Naive B cell (primary cell): Measurements from ENCODE around the gene DOCK3. TPM values are rescaled to one million over a fixed set of nuclear protein-coding genes. Genes with fewer than 3 reads are reported as not detected.

Experiments
- ATAC-seq, 2 donors: fragments of 150-1000 bp; cut with Tn5 transposase; 2 replicates each; pipeline ENCODE4 v1.10.0; 2021; ENCODE audit warnings: low read depth in 2 of 2, mild to moderate bottlenecking in 2 of 2, moderate library complexity in 2 of 2
- DNase-seq: peaks from one replicate; pipeline ENCODE4 v3.0.0; 2022
- H3K27ac Mint-ChIP-seq, 6 donors: one replicate each; pipeline ENCODE4 v1.8.0; 2020 to 2022; ENCODE audit warnings: mild to moderate bottlenecking in 6 of 6, mixed read lengths in 6 of 6, moderate library complexity in 5 of 6, inconsistent platforms in 2 of 6
- H3K27me3 Mint-ChIP-seq, 3 donors: one replicate each; pipeline ENCODE4 v1.8.0; 2021 to 2022; ENCODE audit warnings: mixed read lengths in 3 of 3, mild to moderate bottlenecking in 1 of 3
- H3K36me3 Mint-ChIP-seq, 2 donors: one replicate each; pipeline ENCODE4 v1.8.0; 2020 to 2022; ENCODE audit warnings: mixed read lengths in 2 of 2, inconsistent platforms in 1 of 2, mild to moderate bottlenecking in 1 of 2
- H3K4me1 Mint-ChIP-seq, 3 donors: one replicate each; pipeline ENCODE4 v1.8.0; 2020 to 2022; ENCODE audit warnings: mixed read lengths in 3 of 3, inconsistent platforms in 1 of 3, mild to moderate bottlenecking in 1 of 3, moderate library complexity in 1 of 3
- H3K4me3 Mint-ChIP-seq, 8 donors: one replicate each; pipeline ENCODE4 v1.8.0; 2020 to 2022; ENCODE audit warnings: mild to moderate bottlenecking in 8 of 8, mixed read lengths in 8 of 8, moderate library complexity in 8 of 8, inconsistent platforms in 2 of 8
- H3K9me3 Mint-ChIP-seq, 7 donors: one replicate each; pipeline ENCODE4 v1.8.0; 2020 to 2022; ENCODE audit warnings: mixed read lengths in 7 of 7, mild to moderate bottlenecking in 5 of 7, inconsistent platforms in 2 of 7, moderate library complexity in 1 of 7
- polyA plus RNA-seq, 6 donors: library from polyadenylated mRNA; unstranded; fragments of 300-500 nt; fragmentation: Illumina TruSeq; gene quantifications; one replicate each; pipeline ENCODE4 v1.2.3, GENCODE V29; 2021; ENCODE audit warnings: low read depth in 6 of 6

Gene DOCK3
- polyA plus RNA-seq, 6 donors from 2014 or later, result 0.03 to 0.04 (median 0.04) TPM; not detected in 3

DNA sequence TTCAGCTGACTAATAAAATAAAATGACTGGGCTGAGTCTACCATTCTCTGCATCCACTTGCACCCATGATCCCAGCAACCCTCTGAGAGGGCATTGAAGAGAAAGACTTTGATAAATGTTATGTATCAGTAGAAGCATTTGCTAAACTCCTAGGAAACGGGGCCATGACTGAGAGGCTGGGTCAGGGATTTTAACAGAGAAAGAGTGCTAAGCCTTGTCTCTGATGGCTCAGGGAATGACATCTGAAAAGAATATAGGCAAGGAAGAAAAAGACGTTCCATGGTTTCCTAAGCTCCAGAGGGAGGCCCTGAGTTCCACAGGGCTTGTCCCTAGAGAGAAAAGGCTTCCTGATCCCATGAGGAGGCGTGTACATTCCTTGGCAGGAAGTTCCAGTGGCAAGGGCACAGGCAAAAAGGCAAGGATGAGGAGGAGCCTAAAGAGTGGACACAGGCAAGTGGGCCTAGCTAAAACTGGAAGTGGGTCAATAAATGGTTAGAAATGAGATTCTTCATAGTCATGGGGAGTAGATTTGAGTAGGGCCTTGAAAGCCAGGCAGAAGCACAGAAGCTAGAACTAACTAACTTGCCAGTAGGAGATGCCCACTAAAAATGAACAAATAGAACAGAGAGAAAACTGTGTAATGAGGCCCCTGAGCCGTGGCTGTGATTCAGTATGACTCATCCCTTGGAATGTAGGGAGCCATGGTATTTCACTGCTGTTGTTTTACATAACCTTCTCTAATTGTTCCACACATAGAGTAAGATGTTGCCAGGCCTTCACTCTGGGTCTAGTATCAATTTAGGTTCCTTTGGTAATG is 665.5 kb downstream of the DOCK3 start:
- H3K27ac Mint-ChIP-seq, result no peak overlapping the region
- H3K27me3 Mint-ChIP-seq, result peaks cover 0 to 9% (median 8%) of the 10 kb centered on the region in 3 donors
- no peaks in the 10 kb centered on the region for H3K4me1 Mint-ChIP-seq
- H3K4me3 Mint-ChIP-seq, result no peak overlapping the region
- H3K36me3 Mint-ChIP-seq, result no peaks in the 10 kb centered on the region
- no peak for ATAC-seq
- DNase-seq, result no peak
- H3K9me3 Mint-ChIP-seq, result no peaks in the 10 kb centered on the region

DNA sequence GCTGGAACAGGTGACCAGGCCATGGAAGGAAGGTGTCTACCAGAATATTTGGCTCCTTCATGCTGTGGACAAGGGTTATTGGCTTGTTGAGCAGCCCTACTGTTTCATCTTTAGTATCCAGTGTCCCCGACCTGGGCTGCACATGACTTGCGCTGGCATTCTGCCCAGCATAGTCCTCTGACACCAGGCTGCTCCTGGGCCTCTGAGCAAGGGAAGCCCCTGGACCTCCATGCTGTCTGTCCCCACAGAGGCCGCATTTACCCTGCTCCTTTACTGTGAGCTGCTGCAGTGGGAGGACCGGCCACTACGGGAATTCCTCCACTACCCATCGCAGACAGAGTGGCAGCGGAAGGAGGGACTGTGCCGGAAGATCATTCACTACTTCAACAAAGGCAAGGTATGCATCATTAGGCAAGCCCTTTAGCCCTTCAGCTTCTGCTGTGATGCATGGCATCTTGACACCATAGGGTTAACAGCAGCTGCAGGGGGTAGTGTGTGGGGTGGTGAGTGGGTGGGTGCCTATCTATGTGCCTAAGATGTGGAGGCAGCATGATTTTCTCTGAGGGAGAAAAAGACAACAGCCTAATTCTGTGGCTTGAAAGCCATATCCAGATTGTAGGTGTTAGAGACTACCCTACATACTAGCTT is 666.4 kb downstream of the DOCK3 start:
- Mint-ChIP-seq H3K4me3 (no peak overlapping the region), H3K36me3 (no peaks in the 10 kb centered on the region), H3K9me3 (no peaks in the 10 kb centered on the region), H3K27ac (no peak overlapping the region), H3K27me3 (peaks cover 0 to 9% (median 8%) of the 10 kb centered on the region in 3 donors), H3K4me1 (no peaks in the 10 kb centered on the region)
- no peak for DNase-seq
- no peak for ATAC-seq

DNA sequence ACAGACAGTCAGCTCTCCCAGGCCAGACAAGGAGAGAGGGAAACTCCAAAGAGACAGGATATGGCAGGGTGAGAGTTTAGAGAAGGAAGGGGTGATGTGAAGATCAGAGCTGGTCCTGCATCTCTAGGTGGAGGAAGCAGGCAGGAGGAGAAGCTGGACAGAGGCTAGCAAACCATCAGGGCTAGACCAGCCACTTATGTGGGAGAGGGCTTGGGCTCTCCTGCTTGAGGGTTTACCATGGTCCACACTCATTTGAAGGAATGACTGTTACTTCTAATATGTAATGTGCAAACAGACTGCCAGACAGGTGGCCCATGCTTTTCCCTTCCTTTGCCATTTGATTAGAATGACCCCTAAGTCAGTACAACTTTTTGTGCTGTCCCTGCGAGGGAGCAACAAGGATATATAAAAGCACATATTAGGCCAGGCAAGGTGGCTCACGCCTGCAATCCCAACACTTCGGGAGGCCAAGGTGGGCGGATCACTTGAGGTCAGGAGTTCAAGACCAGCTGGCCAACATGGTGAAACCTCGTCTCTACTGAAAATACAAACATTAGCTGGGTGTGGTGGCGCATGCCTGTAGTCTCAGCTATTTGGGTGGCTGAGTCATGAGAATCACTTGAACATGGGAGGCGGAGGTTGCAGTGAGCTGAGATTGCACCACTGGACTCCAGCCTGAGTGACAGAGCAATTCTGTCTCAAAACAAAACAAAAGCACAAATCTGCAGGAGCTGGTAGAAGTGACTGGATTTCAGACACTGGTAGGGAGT is 669.4 kb downstream of the DOCK3 start:
- DNase-seq (no peak), ATAC-seq (no peak)
- no peak overlapping the region for H3K4me3 Mint-ChIP-seq
- peaks cover 0 to 9% (median 8%) of the 10 kb centered on the region in 3 donors for H3K27me3 Mint-ChIP-seq
- H3K9me3 Mint-ChIP-seq, result no peaks in the 10 kb centered on the region
- no peaks in the 10 kb centered on the region for H3K36me3 Mint-ChIP-seq
- H3K4me1 Mint-ChIP-seq, result no peaks in the 10 kb centered on the region
- no peak overlapping the region for H3K27ac Mint-ChIP-seq

GRCh38 chr3:51350751-51351150 is 676.0 kb downstream of the DOCK3 start:
- Mint-ChIP-seq H3K27me3 (peaks cover 0 to 4% (median 0%) of the 10 kb centered on the region in 3 donors), H3K4me3 (no peak overlapping the region), H3K27ac (no peak overlapping the region), H3K9me3 (no peaks in the 10 kb centered on the region), H3K4me1 (no peaks in the 10 kb centered on the region), H3K36me3 (no peaks in the 10 kb centered on the region)
- DNase-seq (no peak), ATAC-seq (no peak)

DNA sequence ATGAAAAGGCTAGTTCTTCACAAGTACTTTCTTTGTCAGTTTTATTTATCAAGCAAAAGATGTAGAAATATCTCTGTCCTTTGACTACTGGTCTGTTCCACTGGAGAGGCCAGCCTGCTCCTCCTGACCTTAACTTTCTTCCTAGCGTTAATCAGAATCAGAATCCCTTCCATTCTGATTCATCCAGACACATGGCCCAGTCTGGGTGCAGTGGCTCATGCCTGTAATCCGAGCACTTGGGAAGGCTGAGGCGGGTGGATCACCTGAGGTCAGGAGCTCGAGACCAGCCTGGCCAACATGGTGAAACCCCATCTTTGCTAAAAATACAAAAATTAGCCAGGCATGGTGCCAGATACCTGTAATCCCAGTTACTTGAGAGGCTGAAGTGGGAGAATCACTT is 678.4 kb downstream of the DOCK3 start:
- no peak overlapping the region for H3K4me3 Mint-ChIP-seq
- ATAC-seq (no peak), DNase-seq (no peak)
- H3K36me3 Mint-ChIP-seq, result no peaks in the 10 kb centered on the region
- peaks cover 0 to 4% (median 0%) of the 10 kb centered on the region in 3 donors for H3K27me3 Mint-ChIP-seq
- H3K4me1 Mint-ChIP-seq, result no peaks in the 10 kb centered on the region
- no peaks in the 10 kb centered on the region for H3K9me3 Mint-ChIP-seq
- H3K27ac Mint-ChIP-seq, result no peak overlapping the region

GRCh38 chr3:51353691-51354090 is 679.0 kb downstream of the DOCK3 start:
- Mint-ChIP-seq H3K36me3 (no peaks in the 10 kb centered on the region), H3K4me1 (no peaks in the 10 kb centered on the region), H3K9me3 (no peaks in the 10 kb centered on the region), H3K27me3 (peaks cover 0 to 4% (median 0%) of the 10 kb centered on the region in 3 donors), H3K4me3 (no peak overlapping the region), H3K27ac (no peak overlapping the region)
- ATAC-seq (peak in 1 of 2 donors; percentile 16), DNase-seq (no peak)

DNA sequence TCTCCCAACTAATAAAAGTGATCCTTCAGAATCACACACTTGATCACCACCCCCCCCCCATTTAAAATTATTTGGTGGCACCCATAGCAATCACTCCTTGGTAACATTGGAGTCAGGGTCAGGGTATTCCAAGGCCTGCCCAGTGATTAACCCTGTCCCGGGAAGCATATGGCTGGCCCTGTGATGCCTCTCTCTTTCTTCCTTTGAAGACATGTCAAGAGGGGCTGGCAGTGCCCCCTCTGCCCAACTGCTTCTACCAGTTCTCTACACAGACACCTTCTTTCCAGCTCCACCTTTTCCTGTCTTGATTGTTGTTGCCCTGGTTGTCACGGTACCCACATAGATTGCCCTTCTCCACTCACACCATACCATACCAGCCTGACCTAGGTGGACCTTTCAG is 679.4 kb downstream of the DOCK3 start:
- Mint-ChIP-seq H3K9me3 (no peaks in the 10 kb centered on the region), H3K27me3 (peaks cover 0 to 4% (median 0%) of the 10 kb centered on the region in 3 donors), H3K27ac (no peak overlapping the region), H3K36me3 (no peaks in the 10 kb centered on the region), H3K4me3 (no peak overlapping the region), H3K4me1 (no peaks in the 10 kb centered on the region)
- ATAC-seq (no peak), DNase-seq (no peak)

DNA sequence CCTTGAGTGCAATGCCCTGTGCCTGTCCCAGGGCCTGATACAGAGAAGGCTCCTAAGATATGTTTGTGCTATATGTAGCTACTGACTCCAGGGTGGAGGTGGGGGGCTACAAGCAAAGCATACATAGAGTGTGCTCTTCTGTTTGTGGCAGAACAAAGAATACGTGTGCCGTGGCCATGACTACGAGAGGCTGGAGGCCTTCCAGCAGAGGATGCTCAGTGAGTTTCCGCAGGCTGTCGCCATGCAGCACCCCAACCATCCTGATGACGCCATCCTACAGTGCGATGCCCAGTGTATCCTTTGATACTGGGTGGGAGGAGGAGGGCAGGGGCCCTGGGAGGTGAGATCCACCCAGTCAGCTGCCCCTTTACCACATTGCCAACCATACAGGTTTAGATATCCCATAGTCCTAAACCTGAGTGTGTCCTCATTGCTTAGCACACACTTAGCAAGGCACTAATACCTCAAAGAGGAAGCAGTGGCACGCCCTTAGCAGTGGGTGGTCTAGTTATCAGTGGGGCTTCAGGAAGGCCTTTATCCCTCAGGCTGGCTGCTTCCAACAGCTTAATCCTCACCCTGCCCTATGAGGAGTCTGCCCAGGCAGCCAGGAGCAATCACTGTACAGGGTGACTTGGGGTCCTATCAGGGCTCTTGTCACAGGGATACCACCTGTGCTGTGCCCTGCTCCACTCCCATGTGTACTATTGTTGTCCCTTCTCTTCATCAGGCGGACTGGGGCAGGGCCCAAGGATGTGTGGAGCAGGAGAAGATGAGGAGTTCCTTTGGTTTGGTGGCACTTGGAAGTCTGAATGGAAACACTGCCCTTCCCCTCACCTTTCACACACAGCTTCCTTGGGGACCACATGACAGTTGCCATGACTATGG is 680.2 kb downstream of the DOCK3 start:
- ATAC-seq (no peak), DNase-seq (no peak)
- Mint-ChIP-seq H3K27ac (peak overlapping the region in 1 of 6 donors; percentile 59), H3K36me3 (no peaks in the 10 kb centered on the region), H3K9me3 (no peaks in the 10 kb centered on the region), H3K4me1 (no peaks in the 10 kb centered on the region), H3K27me3 (peaks cover 0 to 4% (median 0%) of the 10 kb centered on the region in 3 donors), H3K4me3 (no peak overlapping the region)

DNA sequence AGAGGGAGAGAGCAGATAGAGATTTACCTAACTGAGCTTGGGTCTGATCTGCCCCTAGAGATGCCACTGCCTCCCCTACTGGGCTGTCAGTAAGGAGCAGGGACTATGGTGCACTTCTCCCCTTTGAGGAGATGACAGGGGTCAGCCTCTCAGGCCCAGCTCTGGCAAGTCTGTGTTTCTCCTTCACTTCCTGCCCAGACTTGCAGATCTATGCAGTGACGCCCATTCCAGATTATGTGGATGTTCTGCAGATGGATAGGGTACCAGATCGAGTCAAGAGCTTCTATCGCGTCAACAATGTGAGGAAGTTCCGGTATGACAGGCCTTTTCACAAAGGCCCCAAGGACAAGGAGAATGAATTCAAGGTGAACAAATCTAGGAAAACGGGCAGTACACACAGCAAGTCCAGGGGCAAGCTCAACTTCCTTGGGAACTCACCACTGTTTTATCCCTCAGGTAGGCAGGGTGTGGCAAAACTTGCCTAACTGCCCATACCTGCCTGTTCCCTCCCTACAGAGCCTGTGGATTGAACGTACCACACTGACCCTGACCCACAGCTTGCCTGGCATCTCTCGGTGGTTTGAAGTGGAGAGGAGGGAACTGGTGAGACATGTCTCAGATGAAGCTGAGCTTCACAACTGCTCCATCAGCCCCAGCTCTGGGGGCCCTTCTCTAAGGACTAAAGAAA is 681.3 kb downstream of the DOCK3 start:
- H3K27ac Mint-ChIP-seq, result peak overlapping the region in 1 of 6 donors; percentile 89
- H3K4me3 Mint-ChIP-seq, result no peak overlapping the region
- peaks cover 0 to 13% (median 0%) of the 10 kb centered on the region in 3 donors for H3K27me3 Mint-ChIP-seq
- no peaks in the 10 kb centered on the region for H3K9me3 Mint-ChIP-seq
- ATAC-seq (no peak), DNase-seq (no peak)
- no peaks in the 10 kb centered on the region for H3K4me1 Mint-ChIP-seq
- H3K36me3 Mint-ChIP-seq, result no peaks in the 10 kb centered on the region

DNA sequence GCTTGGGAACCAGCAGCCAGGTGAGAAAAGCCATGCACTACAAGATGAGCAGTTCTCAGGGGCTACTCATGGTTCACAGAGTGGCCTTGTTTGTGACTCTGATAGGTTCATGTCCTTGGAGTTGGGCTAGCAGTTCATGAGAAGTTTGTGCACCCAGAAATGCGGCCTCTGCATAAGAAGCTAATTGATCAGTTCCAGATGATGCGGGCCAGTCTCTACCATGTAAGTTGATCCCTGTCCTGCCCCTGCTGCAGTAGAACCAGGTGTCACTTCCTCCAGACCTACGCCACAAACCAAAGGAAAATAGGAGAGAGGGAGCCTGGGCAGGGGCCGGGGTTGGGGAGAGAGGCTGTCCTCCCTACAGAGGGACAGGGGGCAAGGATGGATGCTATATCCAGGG is 683.1 kb downstream of the DOCK3 start:
- H3K27ac Mint-ChIP-seq, result no peak overlapping the region
- no peaks in the 10 kb centered on the region for H3K9me3 Mint-ChIP-seq
- H3K4me3 Mint-ChIP-seq, result no peak overlapping the region
- no peaks in the 10 kb centered on the region for H3K36me3 Mint-ChIP-seq
- no peak for DNase-seq
- no peaks in the 10 kb centered on the region for H3K4me1 Mint-ChIP-seq
- ATAC-seq, result no peak
- peaks cover 0 to 9% (median 6%) of the 10 kb centered on the region in 3 donors for H3K27me3 Mint-ChIP-seq

- ATAC-seq (no peak), DNase-seq (no peak)
- Mint-ChIP-seq H3K36me3 (no peaks in the 10 kb centered on the region), H3K9me3 (peaks cover 0 to 5% (median 0%) of the 10 kb centered on the region in 7 donors), H3K27me3 (peaks cover 0 to 9% (median 6%) of the 10 kb centered on the region in 3 donors), H3K4me1 (no peaks in the 10 kb centered on the region), H3K4me3 (no peak overlapping the region), H3K27ac (no peak overlapping the region)
Measured at GRCh38 chr3:51358981-51359380, 684.3 kb downstream of the DOCK3 start.

DNA sequence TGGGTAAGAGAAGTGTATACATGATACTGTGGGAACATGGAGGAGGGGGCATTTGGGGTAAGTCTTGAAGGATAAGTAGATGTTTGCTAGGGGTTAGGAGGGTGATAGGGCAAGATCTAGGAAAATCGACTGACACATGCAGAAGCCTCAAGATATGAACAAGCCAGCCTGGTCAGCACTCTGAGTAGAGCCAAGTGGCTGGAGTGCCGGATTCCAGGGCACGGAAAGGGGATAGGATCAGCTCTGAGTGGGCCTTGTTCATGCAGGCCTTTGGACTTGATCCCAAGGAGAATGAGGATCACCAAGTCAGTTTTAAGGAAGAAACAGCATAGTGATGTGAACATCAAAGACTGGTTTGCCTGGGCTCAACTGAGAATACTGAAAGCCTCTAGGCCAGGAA is 686.1 kb downstream of the DOCK3 start:
- DNase-seq, result no peak
- Mint-ChIP-seq H3K4me1 (no peaks in the 10 kb centered on the region), H3K4me3 (no peak overlapping the region), H3K27me3 (peaks cover 0 to 19% (median 6%) of the 10 kb centered on the region in 3 donors), H3K9me3 (peaks cover 0 to 5% (median 0%) of the 10 kb centered on the region in 7 donors), H3K36me3 (no peaks in the 10 kb centered on the region), H3K27ac (peak overlapping the region in 1 of 6 donors; percentile 74)
- no peak for ATAC-seq
